SIG-M5 treated with dmso at 0.1 percent for 504 hours (cell line): ENCODE results near the gene CPNE8.

ENCODE experiments used
- DNase-seq: peaks from one replicate; lab custom pipeline; 2025; ENCODE audit not compliant: unreplicated experiment; lab: John Stamatoyannopoulos, UW

CPNE8 gene

DNA sequence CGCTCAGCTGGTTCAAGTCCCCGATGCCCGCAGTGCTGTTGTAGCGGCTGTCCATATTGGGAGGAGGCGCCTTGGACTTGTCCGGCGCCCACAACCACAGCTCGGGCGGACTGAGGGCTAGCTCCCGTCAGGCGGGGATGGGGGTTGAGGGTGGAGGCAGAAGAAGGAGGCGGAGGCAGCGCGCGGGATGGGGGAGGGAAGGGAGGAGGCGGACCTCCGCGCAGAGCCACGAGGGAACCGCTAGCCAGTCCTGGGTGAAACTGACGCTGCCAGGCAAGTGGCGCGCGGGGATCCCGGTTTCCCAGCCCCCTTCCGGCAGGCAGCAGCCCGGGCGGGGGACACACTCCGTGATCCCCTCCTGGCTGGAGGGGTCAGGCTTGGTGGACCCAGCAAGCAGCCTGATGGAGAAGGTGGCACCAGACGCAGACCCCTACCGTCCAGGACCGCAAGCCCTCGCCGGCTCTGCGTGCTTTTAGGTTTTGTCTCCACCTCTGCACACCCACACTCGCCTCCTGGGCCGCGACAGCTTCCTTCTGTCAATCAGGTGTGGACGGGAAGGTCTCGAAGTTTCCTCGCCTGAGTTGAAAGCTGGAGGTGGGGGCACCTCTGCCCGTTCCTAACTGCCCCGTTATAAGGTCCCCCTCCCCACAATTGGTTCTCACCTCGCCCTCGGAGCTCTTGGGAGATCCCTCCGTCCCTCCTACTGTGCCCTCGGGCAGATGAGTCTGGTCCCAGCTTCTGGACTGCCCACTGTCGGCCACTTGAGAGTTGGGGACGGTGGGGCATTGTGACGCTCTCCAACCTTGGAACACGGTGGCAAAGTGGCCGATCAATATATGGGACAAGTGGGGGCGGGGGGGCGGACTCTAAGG, at the start of gene CPNE8:
Gene CPNE8, minus strand, starts transcription at position 112 of the 872 bp plus-strand sequence. Its CDS starts 57 bp downstream, at position 55.
- DNase-seq: peak; percentile 82

DNA sequence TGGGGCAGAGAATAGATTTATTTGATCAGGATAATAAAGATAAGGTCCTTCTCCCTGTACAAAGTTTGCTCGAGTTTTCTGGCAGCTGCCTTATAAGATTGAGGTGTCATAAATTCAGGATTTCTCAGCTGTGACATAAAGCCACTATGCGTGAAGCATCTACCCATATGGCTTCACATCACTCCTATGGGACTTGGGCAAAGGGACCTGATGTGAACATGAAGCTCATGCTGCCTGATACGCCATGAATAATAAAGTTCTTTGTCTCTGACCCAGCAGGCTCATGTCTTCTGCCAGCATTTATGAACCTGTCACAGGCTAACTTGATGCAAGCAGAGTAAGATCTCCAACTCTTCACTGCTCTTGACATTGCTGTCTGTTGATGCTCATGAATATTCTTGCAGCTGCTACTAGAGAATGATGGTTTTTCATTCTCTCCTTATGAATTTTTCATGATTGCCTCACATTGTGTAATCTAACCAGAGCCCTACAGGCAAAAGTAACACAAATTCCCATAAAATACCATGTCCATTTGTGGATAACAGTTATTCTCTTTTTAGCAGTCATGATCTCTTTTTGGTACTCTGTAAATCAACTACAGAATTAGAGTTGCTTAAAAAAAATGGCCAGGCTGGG, 49.0 kb upstream of the CPNE8 start:
- no peak for DNase-seq

DNA sequence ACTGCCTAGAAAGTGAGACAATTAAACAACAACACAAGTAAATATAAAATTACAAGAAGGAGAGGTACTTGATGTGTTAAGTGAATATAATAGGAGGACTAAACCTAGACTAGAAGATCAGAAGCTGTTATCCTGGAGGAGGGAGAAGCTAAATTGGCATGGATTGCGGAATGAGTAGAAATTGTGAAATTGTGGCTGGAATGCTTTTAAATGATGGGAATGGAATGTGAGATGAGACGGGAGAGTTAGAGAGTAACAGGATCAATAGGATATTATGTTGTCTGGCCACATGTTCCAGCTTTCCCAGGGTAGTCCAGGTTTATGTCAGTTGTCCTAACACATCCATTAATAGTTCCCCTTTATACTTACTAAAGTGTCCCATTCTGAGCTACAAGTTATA, 44.0 kb upstream of the CPNE8 start:
- no peak for DNase-seq

DNA sequence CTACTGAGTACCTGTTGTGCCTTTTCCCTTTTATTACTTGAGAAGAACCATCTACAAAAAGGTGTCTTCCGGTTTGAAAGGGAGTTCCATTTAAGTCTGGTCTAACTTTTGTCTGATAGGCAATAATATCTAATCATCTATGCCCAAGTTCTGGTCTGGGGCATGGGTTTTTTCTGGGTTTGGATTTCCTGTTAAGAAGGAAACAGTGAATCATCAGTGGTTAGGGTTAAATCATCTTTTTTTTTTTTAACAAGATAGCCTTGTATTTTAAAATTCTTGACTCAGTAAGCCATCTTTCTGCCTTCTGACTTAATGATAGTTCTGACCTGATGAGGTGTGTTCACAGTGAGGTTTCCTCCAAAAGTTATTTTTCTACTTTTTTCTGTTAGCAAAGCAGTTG, 29.3 kb upstream of the CPNE8 start:
- no peak for DNase-seq

DNA sequence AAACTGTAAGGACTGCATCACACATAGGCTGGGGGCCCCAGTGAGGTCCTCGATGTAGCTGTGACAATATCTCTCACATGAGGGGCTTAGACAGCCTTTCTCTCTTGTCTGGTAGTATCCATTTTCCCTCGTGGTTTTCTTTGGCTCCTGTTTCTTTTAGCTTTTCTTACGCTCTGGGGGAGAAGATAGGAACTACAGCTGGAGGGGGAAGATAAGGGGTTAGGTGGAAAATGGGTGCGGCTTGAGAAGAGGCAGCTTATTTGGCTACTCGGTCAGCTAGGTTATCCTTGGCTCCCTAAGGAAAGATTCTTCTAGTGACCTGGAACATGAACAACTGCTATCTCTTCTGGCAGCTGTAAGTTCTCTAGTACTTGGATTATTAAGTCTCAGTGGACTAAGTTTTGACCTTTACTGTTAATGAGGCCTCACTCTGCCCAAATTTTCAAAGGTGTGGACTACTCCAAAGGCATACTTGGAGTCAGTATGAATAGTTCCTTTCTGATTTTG, 28.7 kb upstream of the CPNE8 start:
- DNase-seq: no peak

DNA sequence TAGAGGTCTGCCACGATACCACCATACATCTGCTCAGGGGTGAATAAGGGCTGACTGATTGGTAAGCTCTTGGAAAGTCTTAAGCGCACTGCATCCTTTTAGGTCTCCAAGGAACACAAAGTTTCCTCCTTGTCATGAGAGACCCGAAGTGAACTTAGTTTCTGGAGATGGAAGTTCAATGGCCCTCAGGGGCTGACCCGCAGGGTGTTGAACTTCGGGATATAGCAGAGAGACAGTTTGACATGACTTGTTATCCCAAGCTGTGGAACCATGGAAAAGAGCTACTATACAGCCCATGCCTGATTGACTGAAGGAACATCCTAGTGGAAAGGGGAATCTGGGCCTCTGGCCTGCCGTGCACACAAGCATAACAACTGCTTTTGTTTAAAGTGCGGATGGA, 26.9 kb upstream of the CPNE8 start:
- DNase-seq: no peak

DNA sequence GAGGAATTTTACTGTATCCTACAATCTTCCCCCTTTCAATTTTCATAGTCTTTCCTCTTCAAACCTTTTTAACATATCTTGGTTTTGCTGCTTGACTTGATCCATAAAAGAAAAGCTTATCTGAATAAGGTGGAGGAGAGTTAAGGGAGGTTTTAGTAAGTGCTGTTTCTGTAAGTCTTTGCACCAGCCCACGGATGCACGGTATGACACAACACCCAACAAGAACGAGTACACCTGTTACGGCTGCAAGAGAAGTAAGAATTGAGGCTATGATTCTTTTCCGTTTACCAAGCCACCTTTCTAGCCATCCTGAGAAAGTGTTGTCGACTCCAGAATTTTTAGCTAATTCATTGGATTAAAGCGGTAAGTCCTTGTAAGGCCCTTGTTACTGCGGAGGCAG, 26.1 kb upstream of the CPNE8 start:
- no peak for DNase-seq

DNA sequence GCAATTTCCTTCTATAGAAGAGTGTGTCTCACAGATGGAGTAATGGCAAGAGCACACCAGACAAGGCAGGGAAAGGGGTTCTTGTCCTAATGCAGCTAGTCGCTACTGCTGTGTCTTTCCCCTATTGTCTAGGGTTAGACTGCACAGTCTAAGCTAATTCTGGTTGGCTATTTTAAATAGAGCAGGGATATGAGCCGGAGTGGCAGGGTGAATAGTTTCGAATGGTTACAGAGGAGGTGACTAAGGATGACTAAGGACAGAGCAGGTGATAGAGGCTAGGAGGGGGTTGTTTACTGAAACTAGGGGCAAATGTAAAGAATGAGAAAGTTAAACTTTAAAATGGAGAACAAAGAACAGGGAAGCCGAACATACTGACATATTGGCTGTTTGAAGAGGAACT, 25.6 kb upstream of the CPNE8 start:
- no peak for DNase-seq

DNA sequence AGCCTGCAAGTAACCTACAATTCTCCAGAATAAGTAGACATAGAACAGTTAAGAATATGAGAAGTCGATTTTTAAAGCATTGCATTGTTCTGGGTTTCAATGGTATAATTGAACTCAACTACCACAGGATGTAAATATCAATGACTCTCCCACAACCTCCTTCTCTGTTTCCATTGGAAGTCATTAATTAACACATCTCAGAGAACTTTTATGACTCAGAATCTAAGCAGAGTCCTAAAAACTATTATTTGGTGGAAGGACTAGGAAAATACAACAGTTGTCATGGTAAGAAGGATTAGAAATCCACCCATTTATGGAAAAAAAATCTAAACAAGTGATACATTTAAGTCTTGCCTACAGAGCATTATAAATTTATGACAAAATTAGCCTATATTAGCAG, 21.1 kb upstream of the CPNE8 start:
- no peak for DNase-seq

DNA sequence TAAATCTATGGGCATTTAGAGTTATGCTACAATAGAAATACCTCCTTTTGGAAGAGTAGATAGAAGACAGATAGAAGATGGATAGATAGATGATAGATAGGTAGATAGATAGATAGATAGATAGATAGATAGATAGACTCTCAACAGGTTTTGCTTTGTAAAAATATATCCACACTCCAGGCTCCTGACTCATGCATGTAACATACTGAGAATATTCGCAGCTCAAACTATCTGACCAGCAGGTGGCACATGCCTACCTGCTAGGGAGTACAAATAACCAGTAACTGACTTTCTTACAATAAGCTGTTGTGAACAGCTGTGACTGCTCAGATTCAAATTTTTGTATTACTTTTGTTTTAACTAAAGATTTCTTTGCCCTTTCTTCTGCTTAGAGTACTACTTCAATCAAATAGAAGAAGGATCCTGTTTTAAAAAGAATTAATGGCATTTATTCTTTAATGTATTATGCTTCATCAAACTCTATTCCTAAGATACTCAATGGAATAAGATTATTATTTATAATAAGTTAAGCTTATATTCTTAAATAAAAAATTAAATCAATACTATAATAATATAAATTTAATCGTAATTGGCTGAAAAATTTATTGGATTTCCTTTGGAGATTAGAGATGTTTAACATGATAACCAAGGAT, 15.8 kb upstream of the CPNE8 start:
- peak; percentile 71 for DNase-seq

DNA sequence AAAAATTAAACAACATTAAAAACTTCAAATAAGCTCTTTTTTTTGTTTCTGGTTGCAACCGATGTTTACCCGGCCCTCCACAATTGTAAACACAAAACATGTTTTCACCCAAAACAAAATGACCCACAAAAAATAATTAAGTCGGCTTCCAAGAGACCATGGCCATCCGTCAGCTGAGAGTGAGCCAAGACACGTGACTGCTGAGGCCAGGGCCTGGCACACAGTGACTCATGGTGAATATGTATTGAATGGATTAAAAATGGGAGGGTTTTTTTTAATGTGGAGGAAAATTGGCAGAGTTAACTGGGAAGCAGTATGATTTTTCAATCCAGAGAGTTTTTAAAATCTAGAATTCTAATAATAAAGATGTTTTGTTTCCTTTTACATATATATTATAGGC, 13.8 kb upstream of the CPNE8 start:
- DNase-seq: no peak

DNA sequence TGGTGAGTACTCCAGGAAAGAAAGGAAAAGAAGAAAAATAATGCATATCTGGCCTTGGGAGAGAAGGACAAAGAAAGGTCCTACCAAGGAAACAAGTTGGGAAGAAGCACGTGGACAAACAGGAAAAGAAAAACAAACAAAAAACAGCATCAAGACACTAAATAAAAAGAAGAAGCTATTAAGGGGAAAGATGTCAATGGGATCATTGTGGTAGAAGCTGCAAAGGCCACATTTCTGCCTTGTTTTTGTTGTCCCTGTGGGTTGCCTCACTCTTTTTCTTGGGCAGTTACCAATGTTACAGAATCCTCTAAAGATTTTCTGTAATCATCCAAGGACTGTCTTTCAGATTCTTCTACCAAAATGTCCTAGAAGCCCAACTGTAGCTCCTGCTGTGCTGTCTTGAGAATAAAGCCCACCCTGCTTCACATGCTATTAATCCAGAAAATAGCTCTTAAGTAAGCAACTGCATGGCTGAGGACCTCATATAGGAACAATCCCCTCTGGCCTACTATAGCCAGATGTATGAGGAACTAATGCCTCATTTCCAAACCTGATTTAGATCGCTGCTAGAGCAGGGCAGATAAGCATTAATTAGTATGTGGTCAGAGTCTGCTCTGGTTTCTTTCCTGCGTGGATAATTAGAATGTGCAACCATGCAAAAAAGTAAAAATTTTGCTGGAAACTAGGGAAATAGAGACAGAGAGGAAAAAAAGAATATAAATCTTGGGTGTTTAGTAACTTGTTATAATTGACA, 10.2 kb upstream of the CPNE8 start:
- no peak for DNase-seq

DNA sequence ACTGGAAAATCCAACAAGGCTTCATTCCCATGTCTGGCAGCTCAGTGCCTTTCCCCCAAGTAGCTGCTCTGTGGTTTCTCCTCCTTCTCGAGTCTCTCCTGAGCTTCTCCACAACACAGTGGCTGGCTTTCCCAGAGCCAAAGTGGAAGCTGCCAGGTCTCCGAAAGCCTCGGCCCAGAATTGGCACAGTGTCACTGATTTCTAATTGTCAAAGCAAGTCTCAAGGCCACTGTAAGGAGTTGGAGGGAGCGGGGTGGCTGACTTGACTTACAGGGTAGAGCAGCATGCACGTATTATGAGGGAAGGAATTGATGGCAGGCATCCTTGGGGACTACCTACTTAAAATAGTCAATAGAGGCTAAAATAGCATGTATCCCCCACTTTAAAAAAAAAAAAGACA, 6.7 kb upstream of the CPNE8 start:
- DNase-seq: no peak

DNA sequence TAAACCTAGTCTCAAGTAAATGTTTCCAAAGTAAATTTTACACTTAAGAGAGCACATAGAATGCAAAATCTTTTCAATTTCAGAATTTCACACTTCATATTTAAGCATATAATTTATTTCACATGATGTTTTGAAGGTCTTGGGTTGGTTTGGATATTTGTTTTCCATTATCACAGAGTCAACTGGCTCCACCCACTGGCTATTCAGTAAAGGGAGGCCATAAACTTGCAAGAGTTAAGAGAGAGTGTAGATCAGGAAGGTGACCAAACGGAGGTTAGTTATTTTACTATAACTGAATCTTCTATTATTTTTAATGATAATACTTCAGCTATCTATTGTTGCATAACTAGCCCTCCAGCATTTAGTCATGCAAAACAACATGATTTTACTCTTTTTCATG, 6.2 kb upstream of the CPNE8 start:
- DNase-seq: no peak

DNA sequence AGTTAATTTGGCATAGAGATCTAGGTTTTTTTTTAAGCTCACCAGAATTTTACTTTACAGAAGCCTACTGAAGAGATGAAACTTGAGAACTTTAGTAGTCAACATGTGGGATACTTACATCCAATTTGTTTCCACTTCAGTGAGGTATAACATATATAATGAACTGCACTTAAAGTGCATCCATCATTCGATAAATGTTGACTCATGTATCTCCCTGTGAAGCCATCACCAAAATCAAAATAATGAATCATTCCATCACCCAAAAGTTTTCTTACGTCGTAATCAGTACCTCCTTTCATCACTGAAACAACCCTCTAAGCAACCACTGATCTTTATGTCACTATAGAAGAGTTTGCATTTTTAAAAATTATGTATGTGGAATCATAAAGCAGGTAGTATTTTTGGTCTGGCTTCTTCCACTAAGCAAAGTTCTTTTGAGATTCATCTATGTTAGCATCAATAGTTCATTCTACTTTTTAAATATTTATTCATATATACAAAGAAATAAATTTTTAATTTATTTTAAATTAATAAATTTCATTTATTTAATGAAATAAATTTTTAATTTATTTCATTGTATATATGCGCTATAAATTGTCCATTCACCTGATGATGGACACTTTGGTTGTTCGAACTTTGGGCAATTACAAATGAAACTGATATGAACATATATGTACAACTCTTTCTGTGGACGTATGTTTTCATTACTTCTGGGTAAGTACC, 2.0 kb upstream of the CPNE8 start:
- no peak for DNase-seq

DNA sequence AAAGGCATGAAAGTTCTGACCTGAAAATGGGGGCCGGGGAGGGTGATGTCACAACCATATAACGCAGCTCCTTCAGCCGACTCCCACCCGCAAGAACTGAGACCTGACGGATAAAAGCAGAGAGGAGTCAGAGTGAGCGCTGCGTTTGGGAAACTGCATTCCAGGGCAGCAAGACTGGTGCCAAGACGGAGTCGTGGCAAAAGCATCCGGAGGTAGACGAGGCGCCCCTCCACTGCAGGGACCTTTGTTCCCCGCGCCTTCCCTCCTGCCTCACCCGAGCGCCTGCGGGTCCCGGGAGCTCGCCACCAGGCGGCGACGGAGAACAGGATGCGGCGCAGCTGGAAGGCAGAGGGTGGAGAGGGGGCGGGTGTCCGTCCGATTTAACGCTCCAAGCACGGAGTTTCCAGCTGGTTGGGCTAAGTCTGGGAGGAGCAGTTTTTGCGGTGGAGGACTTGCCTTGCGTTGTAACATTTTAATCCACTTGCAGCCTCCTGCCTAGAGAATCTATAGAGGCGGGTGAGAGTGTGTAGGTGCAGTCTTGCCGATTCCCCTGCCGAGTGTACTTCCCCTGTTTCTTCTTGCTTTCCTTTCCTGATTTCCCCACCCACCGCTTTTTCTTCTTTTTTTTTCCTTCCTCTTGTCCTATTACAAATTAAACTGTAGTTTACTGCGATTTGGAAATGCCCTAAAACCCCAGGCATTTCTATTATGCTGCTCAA, 1.2 kb upstream of the CPNE8 start:
- peak; percentile 95 for DNase-seq

DNA sequence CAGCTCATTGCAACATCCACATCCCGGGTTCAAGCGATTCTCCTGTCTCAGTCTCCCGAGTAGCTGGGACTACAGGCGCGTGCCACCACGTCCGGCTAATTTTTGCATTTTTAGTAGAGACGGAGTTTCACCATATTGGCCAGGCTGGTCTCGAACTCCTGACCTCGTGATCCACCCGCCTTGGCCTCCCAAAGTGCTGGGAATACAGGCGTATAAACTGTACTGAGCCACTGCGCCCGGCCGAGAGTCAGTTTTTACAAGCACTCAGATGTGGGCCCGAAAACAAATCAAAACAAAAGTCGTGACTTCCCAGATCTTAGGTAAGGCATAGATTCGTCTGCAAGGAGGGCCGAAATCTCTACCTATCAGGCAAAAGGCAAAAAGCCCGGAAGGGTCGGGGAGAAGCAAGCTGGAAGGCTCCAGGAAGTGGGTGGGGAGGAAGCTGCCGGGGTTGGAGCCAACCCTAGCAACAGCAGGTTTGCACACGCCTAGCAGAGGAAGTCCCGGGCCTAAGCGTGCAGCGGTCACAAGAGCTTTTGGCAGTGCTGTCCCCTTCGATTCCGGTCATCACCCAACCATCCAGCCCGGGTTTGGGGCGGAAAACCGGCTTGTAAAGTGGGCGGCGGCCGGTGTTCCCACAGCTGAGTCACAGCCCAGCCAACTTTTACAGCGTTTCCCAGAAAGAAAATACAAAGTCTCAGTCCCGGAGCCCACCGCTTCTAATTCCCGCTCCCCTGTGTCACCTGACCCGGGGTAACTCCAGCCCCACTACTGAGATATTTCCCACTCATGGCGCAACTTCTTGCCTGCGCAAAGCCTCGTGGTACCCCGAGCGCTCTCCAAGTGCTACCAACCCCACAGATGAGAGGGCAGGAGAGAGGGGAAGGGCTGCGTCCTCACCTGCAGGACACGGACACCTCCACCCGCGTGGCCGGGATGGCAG, 583 bp downstream of the CPNE8 start:
- peak; percentile 92 for DNase-seq

DNA sequence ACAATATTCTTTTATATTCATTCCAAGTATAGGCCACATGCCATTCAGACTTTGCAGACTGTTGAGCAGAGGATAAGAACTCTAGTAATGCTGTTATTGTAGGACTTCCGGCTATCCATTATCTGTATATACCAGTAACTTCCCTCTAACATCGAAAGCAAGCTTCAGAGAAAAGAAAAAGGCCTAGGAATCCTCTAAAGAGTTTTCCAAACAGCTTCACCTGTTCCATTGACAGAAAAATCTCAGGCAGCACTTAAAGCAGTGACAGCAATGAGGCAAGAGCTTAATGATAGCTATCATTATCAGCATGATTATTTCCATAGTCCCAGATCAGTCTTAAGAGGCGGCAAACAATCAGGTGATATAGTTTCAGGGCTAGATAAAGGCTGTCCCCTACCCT, 1.8 kb downstream of the CPNE8 start:
- DNase-seq: no peak
